ENCODE data around the gene SEMA4C.

SEMA4C gene

GRCh38 chr2:96828874-96829273, 41.0 kb downstream of the SEMA4C start:
- H3K4me3 ChIP-seq (ENCODE audit: control insufficient read depth, low read depth, low read length) = no peak overlapping the region
- no peak for DNase-seq (ENCODE audit: low read depth)
- no peak for TF ChIP-seq CTCF (conservative IDR thresholded peaks at IDR 0.05; ENCODE audit: control insufficient read depth, insufficient read depth, low read depth, low read length)

DNA sequence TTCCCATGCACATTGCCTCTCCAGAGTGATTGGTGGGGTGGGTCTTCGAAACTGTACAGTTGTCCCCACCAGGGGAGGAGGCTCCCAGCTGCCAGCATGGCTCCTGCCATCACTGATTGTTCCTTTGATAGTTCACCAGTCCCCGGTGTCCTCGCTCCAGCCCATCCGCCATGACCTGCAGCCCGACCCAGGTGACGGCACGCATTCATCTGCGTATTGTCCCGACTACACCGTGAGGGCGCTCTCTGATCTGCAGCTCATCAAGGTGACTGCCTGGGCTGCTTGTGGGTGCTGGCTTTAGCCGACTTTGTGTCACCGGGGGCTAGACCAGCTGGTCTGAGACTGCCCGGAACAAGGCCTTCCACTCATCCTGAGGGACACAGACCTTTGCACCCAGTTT, 41.4 kb downstream of the SEMA4C start:
- no peak for TF ChIP-seq CTCF (conservative IDR thresholded peaks at IDR 0.05; ENCODE audit: control insufficient read depth, insufficient read depth, low read depth, low read length)

GRCh38 chr2:96826546-96827278, 43.2 kb downstream of the SEMA4C start:
- no peak for DNase-seq (ENCODE audit: low read depth)
- H3K4me3 ChIP-seq (ENCODE audit: control insufficient read depth, low read depth, low read length) = no peak overlapping the region
- TF ChIP-seq CTCF (conservative IDR thresholded peaks at IDR 0.05; ENCODE audit: control insufficient read depth, insufficient read depth, low read depth, low read length) = no peak

More for the DNA sequence above, 41.4 kb downstream of the SEMA4C start:
- H3K4me3 ChIP-seq (ENCODE audit: control insufficient read depth, low read depth, low read length) = no peak overlapping the region
- no peak for DNase-seq (ENCODE audit: low read depth)

- H3K4me3 ChIP-seq (ENCODE audit: control insufficient read depth, low read depth, low read length) = no peak overlapping the region
- no peak for TF ChIP-seq CTCF (conservative IDR thresholded peaks at IDR 0.05; ENCODE audit: control insufficient read depth, insufficient read depth, low read depth, low read length)
- DNase-seq (ENCODE audit: low read depth) = no peak
Observed at GRCh38 chr2:96825057-96825456, 44.8 kb downstream of the SEMA4C start.

GRCh38 chr2:96824079-96824870, 45.6 kb downstream of the SEMA4C start:
- TF ChIP-seq CTCF (conservative IDR thresholded peaks at IDR 0.05; ENCODE audit: control insufficient read depth, insufficient read depth, low read depth, low read length) = no peak
- no peak overlapping the region for H3K4me3 ChIP-seq (ENCODE audit: control insufficient read depth, low read depth, low read length)
- no peak for DNase-seq (ENCODE audit: low read depth)

DNA sequence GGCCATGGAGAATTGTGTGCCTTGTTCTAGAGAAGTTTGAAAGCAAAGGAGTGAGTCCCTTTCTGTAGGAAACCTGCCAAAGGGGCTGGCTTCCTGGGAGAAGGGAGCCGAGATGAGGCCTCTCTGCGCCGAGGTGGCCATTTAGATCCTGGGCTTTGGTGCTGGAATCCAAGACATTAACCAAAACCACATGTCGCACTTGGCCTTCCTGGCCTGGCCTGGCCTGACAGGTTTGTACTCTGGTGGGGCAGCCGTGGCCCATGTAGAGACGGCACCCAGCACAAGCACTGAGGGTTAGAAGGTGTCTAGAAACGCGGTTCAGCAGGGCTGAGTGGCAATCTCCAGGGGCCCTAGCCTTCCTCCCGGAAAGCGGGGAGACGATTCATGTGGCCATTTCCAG, 46.7 kb downstream of the SEMA4C start:
- H3K4me3 ChIP-seq (ENCODE audit: control insufficient read depth, low read depth, low read length) = no peak overlapping the region
- peak; percentile 57 for DNase-seq (ENCODE audit: low read depth)
- TF ChIP-seq CTCF (conservative IDR thresholded peaks at IDR 0.05; ENCODE audit: control insufficient read depth, insufficient read depth, low read depth, low read length) = no peak
